OCI-LY1 (cell line): ENCODE data around the gene AQP11.
A peak's percentile ranks its signal among the peaks of the same experiment; 100 is the strongest.

ENCODE experiments used
- H2AFZ ChIP-seq: fragments of 200-600 bp; sonication (generic), shearing (Covaris generic); 2 replicates; pipeline ENCODE4 v1.6.0; 2014; ENCODE audit warnings: antibody characterized with exemption, mild to moderate bottlenecking, low read length
- H3F3A ChIP-seq: fragments of 200-600 bp; sonication (generic), shearing (Covaris generic); 2 replicates; pipeline ENCODE4 v1.6.0; 2014; ENCODE audit warnings: mild to moderate bottlenecking, antibody characterized with exemption, low read length, moderate library complexity; ENCODE audit not compliant: insufficient read depth
- H3K27ac ChIP-seq: fragments of 200-600 bp; sonication (generic); 2 replicates; pipeline ENCODE4 v1.5.1; 2014; ENCODE audit warnings: low read length, mixed run types, mild to moderate bottlenecking, low read depth; ENCODE audit not compliant: poor library complexity, severe bottlenecking
- H3K27me3 ChIP-seq: fragments of 200-600 bp; sonication (generic); 2 replicates; pipeline ENCODE4 v1.6.0; 2014; ENCODE audit warnings: antibody characterized with exemption, mild to moderate bottlenecking, low read length, moderate library complexity; ENCODE audit not compliant: insufficient read depth
- H3K36me3 ChIP-seq: fragments of 200-600 bp; sonication (generic); 2 replicates; pipeline ENCODE4 v1.6.1; 2014; ENCODE audit warnings: mild to moderate bottlenecking, antibody characterized with exemption, low read length, moderate library complexity, mixed read lengths; ENCODE audit not compliant: insufficient read depth
- H3K4me1 ChIP-seq: fragments of 200-600 bp; sonication (generic); 2 replicates; pipeline ENCODE4 v1.5.1; 2014; ENCODE audit warnings: mild to moderate bottlenecking, low read length, moderate library complexity; ENCODE audit not compliant: insufficient read depth, severe bottlenecking
- H3K4me2 ChIP-seq: fragments of 200-600 bp; sonication (generic), shearing (Covaris generic); 2 replicates; pipeline ENCODE4 v1.6.1; 2014; ENCODE audit warnings: low read length
- H3K4me3 ChIP-seq: fragments of 200-600 bp; sonication (generic); 2 replicates; pipeline ENCODE4 v1.5.1; 2014; ENCODE audit warnings: low read length, low read depth, mild to moderate bottlenecking, mixed read lengths; ENCODE audit not compliant: poor library complexity, severe bottlenecking
- H3K79me2 ChIP-seq: fragments of 200-600 bp; shearing (Covaris generic); 2 replicates; pipeline ENCODE4 v1.6.1; 2016; ENCODE audit warnings: mixed run types, low read length, mixed read lengths; ENCODE audit not compliant: insufficient read depth
- H3K9ac ChIP-seq: fragments of 200-600 bp; sonication (generic), shearing (Covaris generic); 2 replicates; pipeline ENCODE4 v1.6.1; 2014; ENCODE audit warnings: mild to moderate bottlenecking, low read length, mixed read lengths
- H3K9me2 ChIP-seq: fragments of 200-600 bp; sonication (generic), shearing (Covaris generic); 2 replicates; pipeline ENCODE4 v1.6.1; 2014; ENCODE audit warnings: low read depth, mild to moderate bottlenecking, low read length, mixed read lengths
- H3K9me3 ChIP-seq: fragments of 200-600 bp; shearing (Covaris generic); 2 replicates; pipeline ENCODE4 v1.6.1; 2014; ENCODE audit warnings: low read length, mixed read lengths
- H4K20me1 ChIP-seq: fragments of 200-600 bp; sonication (generic), shearing (Covaris generic); 2 replicates; pipeline ENCODE4 v1.6.0; 2016; ENCODE audit warnings: mild to moderate bottlenecking, low read length; ENCODE audit not compliant: insufficient read depth
- CTCF ChIP-seq: fragments of 200-600 bp; sonication (generic), shearing (Covaris generic); IDR thresholded peaks from 2 replicates; pipeline ENCODE4 v1.5.1; 2017; ENCODE audit warnings: mild to moderate bottlenecking, antibody characterized with exemption, low read length, moderate library complexity, mixed read lengths
- EZH2 ChIP-seq: fragments of 200-600 bp; sonication (generic), shearing (Covaris generic); IDR thresholded peaks from 2 replicates; pipeline ENCODE4 v1.8.0; 2017; ENCODE audit warnings: borderline replicate concordance, mixed run types, mild to moderate bottlenecking, antibody characterized with exemption, low read length, moderate library complexity, mixed read lengths

The AQP11 gene

GRCh38 chr11:77611921-77612320 lies 22.2 kb downstream of the AQP11 start:
- no peak overlapping the region for H3K27ac ChIP-seq
- no peaks in the 10 kb centered on the region for H3K9me3 ChIP-seq
- H3K79me2 ChIP-seq: no peaks in the 10 kb centered on the region
- TF ChIP-seq EZH2 (no peak), CTCF (no peak)
- H3K9ac ChIP-seq: no peak overlapping the region
- no peak overlapping the region for H3K4me2 ChIP-seq
- no peak overlapping the region for H2AFZ ChIP-seq
- H3K9me2 ChIP-seq: no peaks in the 10 kb centered on the region
- no peaks in the 10 kb centered on the region for H3K4me1 ChIP-seq
- H3K4me3 ChIP-seq: no peak overlapping the region
- H4K20me1 ChIP-seq: no peaks in the 10 kb centered on the region
- H3K36me3 ChIP-seq: peaks cover 65% of the 10 kb centered on the region
- H3F3A ChIP-seq: no peaks in the 10 kb centered on the region
- H3K27me3 ChIP-seq: no peaks in the 10 kb centered on the region

GRCh38 chr11:77617892-77618291 lies 28.1 kb downstream of the AQP11 start:
- Histone ChIP-seq H2AFZ (no peak overlapping the region), H3K4me1 (no peaks in the 10 kb centered on the region), H3K9ac (no peak overlapping the region), H3K36me3 (peaks cover 76% of the 10 kb centered on the region), H3K27ac (no peak overlapping the region), H3F3A (no peaks in the 10 kb centered on the region), H3K9me2 (no peaks in the 10 kb centered on the region), H3K4me2 (no peak overlapping the region), H3K27me3 (no peaks in the 10 kb centered on the region), H3K4me3 (no peak overlapping the region), H3K9me3 (no peaks in the 10 kb centered on the region), H3K79me2 (no peaks in the 10 kb centered on the region), H4K20me1 (no peaks in the 10 kb centered on the region)
- TF ChIP-seq CTCF (no peak), EZH2 (no peak)

- Histone ChIP-seq H3K9me3 (no peaks in the 10 kb centered on the region), H2AFZ (no peak overlapping the region), H3K4me1 (no peaks in the 10 kb centered on the region), H3K9me2 (no peaks in the 10 kb centered on the region), H3K79me2 (no peaks in the 10 kb centered on the region), H3K27me3 (no peaks in the 10 kb centered on the region), H3F3A (no peaks in the 10 kb centered on the region), H4K20me1 (no peaks in the 10 kb centered on the region), H3K27ac (no peak overlapping the region), H3K9ac (no peak overlapping the region), H3K4me3 (no peak overlapping the region), H3K36me3 (peaks cover 79% of the 10 kb centered on the region), H3K4me2 (no peak overlapping the region)
- TF ChIP-seq EZH2 (no peak), CTCF (peak; percentile 78)
Measured at GRCh38 chr11:77619576-77620198, 29.9 kb downstream of the AQP11 start.
